Measurements from ENCODE around the gene VSIG2.

VSIG2 gene

GRCh38 chr11:124725719-124726105 is 26.3 kb downstream of the VSIG2 start:
- no peak for TF ChIP-seq CTCF (IDR thresholded peaks at IDR 0.05; ENCODE audit: low read depth, low read length)
- Histone ChIP-seq H3K36me3 (no peaks in the 10 kb centered on the region), H3K27me3 (ENCODE audit: insufficient read depth, low read depth, severe bottlenecking) (no peaks in the 10 kb centered on the region), H3K27ac (no peak overlapping the region), H3K4me3 (ENCODE audit: low read depth, low read length) (no peak overlapping the region), H3K9me3 (ENCODE audit: severe bottlenecking) (no peaks in the 10 kb centered on the region)
- DNase-seq: no peak

GRCh38 chr11:124724979-124725718 is 26.9 kb downstream of the VSIG2 start:
- H3K36me3 ChIP-seq: no peaks in the 10 kb centered on the region
- TF ChIP-seq CTCF (IDR thresholded peaks at IDR 0.05; ENCODE audit: low read depth, low read length): no peak
- H3K4me3 ChIP-seq (ENCODE audit: low read depth, low read length): no peak overlapping the region
- no peaks in the 10 kb centered on the region for H3K9me3 ChIP-seq (ENCODE audit: severe bottlenecking)
- DNase-seq: no peak
- H3K27ac ChIP-seq: no peak overlapping the region
- H3K27me3 ChIP-seq (ENCODE audit: insufficient read depth, low read depth, severe bottlenecking): no peaks in the 10 kb centered on the region

DNA sequence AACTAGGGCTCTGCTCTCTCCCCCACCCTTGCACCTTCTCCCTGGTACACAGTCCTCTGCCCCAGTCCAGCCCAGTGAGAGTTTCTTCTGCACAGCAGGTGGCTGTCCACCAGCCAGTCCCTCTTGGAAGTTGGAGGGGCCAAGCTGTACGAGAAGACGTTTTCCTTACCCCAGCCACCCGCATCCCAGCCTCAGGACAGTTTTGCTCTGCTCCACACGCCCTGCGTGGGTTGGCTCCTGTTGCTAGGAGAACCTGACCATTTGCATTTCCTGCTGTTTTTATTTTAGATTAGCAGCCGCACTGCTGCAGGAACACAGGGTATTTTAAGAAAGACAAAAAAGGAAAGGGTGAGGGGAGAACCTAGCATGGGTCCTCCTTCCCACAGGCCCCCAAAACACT is 29.9 kb downstream of the VSIG2 start:
- Histone ChIP-seq H3K36me3 (no peaks in the 10 kb centered on the region), H3K27me3 (ENCODE audit: insufficient read depth, low read depth, severe bottlenecking) (no peaks in the 10 kb centered on the region), H3K9me3 (ENCODE audit: severe bottlenecking) (no peaks in the 10 kb centered on the region), H3K27ac (no peak overlapping the region), H3K4me3 (ENCODE audit: low read depth, low read length) (no peak overlapping the region)
- DNase-seq: no peak
- TF ChIP-seq CTCF (IDR thresholded peaks at IDR 0.05; ENCODE audit: low read depth, low read length): no peak

DNA sequence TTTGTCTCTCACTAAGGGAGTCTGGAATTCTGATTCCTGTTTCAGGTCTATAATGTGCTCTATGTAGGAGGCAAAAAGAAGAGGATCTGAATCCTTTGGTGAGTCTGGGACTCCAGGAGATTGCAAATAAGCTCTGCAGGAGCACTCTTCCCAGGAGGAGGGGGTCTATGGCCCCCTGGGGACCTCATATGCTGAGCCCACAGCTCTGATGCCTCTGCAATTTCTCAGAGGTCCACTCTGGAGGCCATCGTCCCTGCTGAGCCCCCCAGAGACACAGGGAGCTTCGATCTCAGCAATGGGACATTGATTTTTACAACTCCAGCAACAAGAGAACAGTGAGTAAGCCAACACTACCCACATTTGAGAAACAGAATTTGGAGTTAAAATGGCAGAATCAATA is 32.5 kb downstream of the VSIG2 start:
- Histone ChIP-seq H3K36me3 (no peaks in the 10 kb centered on the region), H3K27ac (no peak overlapping the region), H3K4me3 (ENCODE audit: low read depth, low read length) (no peak overlapping the region), H3K27me3 (ENCODE audit: insufficient read depth, low read depth, severe bottlenecking) (no peaks in the 10 kb centered on the region), H3K9me3 (ENCODE audit: severe bottlenecking) (no peaks in the 10 kb centered on the region)
- TF ChIP-seq CTCF (IDR thresholded peaks at IDR 0.05; ENCODE audit: low read depth, low read length): no peak
- no peak for DNase-seq

DNA sequence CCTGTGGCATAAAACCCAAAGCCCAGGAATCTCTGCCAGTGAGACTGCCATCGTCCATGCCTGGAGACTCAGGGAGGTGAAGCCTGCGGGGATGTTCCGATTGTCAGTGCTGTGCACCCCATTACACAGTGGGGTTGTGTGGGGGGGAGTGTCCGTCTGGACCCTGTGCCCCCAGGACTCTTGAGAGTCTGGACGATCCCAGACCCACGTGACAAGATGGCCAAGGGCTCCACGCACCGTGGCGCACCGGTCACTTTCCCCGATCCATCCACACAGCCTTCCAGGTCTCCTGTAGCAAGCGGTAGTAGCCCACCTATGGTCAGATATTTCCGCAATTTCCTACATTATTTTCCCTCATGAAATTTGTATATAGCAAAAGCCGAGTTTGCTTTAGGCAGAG is 33.3 kb downstream of the VSIG2 start:
- no peak overlapping the region for H3K27ac ChIP-seq
- H3K36me3 ChIP-seq: no peaks in the 10 kb centered on the region
- no peaks in the 10 kb centered on the region for H3K9me3 ChIP-seq (ENCODE audit: severe bottlenecking)
- no peak for DNase-seq
- peak overlapping the region; percentile 42; the same call in 1 of the 2 replicates for H3K4me3 ChIP-seq (ENCODE audit: low read depth, low read length)
- no peak for TF ChIP-seq CTCF (IDR thresholded peaks at IDR 0.05; ENCODE audit: low read depth, low read length)
- H3K27me3 ChIP-seq (ENCODE audit: insufficient read depth, low read depth, severe bottlenecking): no peaks in the 10 kb centered on the region
